A673 (cell line): ENCODE data around the gene DUXA. TPM values are rescaled to one million over a fixed set of nuclear protein-coding genes. Genes with fewer than 3 reads are reported as not detected.

Experiments used
- BruUV-seq: library from RNA; stranded (reverse); fragments of 400-500 nt; replicated peaks from 2 replicates; lab custom pipeline; 2021; lab: Mats Ljungman, UMichigan
- CTCF ChIA-PET: fragments of 300-600 bp; sonication (Branson Sonifier 250); formaldehyde crosslinking; loops from one replicate; lab custom pipeline; 2022; ENCODE audit warnings: antibody characterized with exemption; lab: Charles Lee
- POLR2A ChIA-PET: fragments of 300-600 bp; sonication (Branson Sonifier 250); formaldehyde crosslinking; loops from one replicate; lab custom pipeline; 2022; ENCODE audit warnings: antibody characterized with exemption; ENCODE audit not compliant: low non-redundant PET; lab: Charles Lee
- DNase-seq: peaks from one replicate; pipeline ENCODE4 v3.0.0-alpha.2; 2015; ENCODE audit warnings: low spot score
- H3K27ac ChIP-seq: fragments of 200-600 bp; sonication (generic); 2 replicates; pipeline ENCODE4 v1.5.1; 2016; ENCODE audit warnings: mixed run types, low read depth, mild to moderate bottlenecking, mixed read lengths, antibody characterized with exemption, low read length; ENCODE audit not compliant: poor library complexity, severe bottlenecking
- H3K27me3 ChIP-seq: fragments of 200-600 bp; sonication (generic); replicated peaks from 2 replicates; pipeline ENCODE4 v1.6.1; 2017; ENCODE audit warnings: mixed run types, low read depth, mild to moderate bottlenecking, mixed read lengths, antibody characterized with exemption, low read length; ENCODE audit not compliant: insufficient read depth, poor library complexity
- H3K36me3 ChIP-seq: fragments of 200-600 bp; sonication (generic); 2 replicates; pipeline ENCODE4 v1.6.1; 2016; ENCODE audit warnings: mixed run types, mild to moderate bottlenecking, mixed read lengths, antibody characterized with exemption, low read length; ENCODE audit not compliant: insufficient read depth, poor library complexity, severe bottlenecking
- H3K4me1 ChIP-seq: fragments of 200-600 bp; sonication (generic); 2 replicates; pipeline ENCODE4 v1.6.1; 2017; ENCODE audit warnings: mixed run types, mild to moderate bottlenecking, mixed read lengths, antibody characterized with exemption, low read length; ENCODE audit not compliant: insufficient read depth, poor library complexity, severe bottlenecking
- H3K4me3 ChIP-seq: fragments of 200-600 bp; sonication (generic); 2 replicates; pipeline ENCODE4 v1.5.1; 2016; ENCODE audit warnings: low read depth, mixed run types, mild to moderate bottlenecking, mixed read lengths, low read length; ENCODE audit not compliant: poor library complexity, severe bottlenecking
- H3K9me3 ChIP-seq: fragments of 200-600 bp; sonication (generic); 2 replicates; pipeline ENCODE4 v1.6.1; 2016; ENCODE audit warnings: mixed run types, low read depth, mild to moderate bottlenecking, mixed read lengths, antibody characterized with exemption, low read length; ENCODE audit not compliant: poor library complexity, severe bottlenecking
- CTCF ChIP-seq: fragments of 300-800, 200-600 bp; sonication (generic); conservative IDR thresholded peaks from 2 replicates; pipeline ENCODE4 v1.5.1; 2017; ENCODE audit warnings: low read depth, mild to moderate bottlenecking, antibody characterized with exemption, low read length, moderate library complexity, mixed read lengths
- EZH2 ChIP-seq: fragments of 200-600 bp; sonication (generic); IDR thresholded peaks from 2 replicates; pipeline ENCODE4 v1.6.1; 2017; ENCODE audit warnings: borderline replicate concordance, low read depth, mild to moderate bottlenecking, mixed read lengths, antibody characterized with exemption, low read length; ENCODE audit not compliant: poor library complexity, severe bottlenecking
- intact Hi-C: fragments of 100-400 bp; cut with micrococcal nuclease; formaldehyde crosslinking; loops from one replicate; pipeline ENCODE4 v1.10.0; 2022; ENCODE audit not compliant: unreplicated experiment
- total RNA-seq: library from RNA; stranded (reverse); gene quantifications from 2 replicates; pipeline ENCODE4 v1.2.3, GENCODE V29; 2021

DUXA gene
- total RNA-seq, 1 experiment from 2014 or later = not detected

GRCh38 chr19:57106722-57107235 is 60.5 kb downstream of the DUXA start:
- DNase-seq = no peak
- ChIA-PET CTCF (no interaction called here), POLR2A (interaction anchor here (0.5 kb wide), 1 partner anchor 168 kb away, joined by 11 read pairs; no protein-coding TSS in a partner anchor)
- TF ChIP-seq EZH2 (no peak), CTCF (no peak)
- BruUV-seq = no TSS peak
- peaks cover 27% of the 10 kb centered on the region for H3K9me3 ChIP-seq
- H3K36me3 ChIP-seq = no peaks in the 10 kb centered on the region
- H3K4me3 ChIP-seq = no peak overlapping the region
- H3K27ac ChIP-seq = no peak overlapping the region
- intact Hi-C loops = no loop called here
- peaks cover 9% of the 10 kb centered on the region for H3K27me3 ChIP-seq
- H3K4me1 ChIP-seq = no peaks in the 10 kb centered on the region

- Histone ChIP-seq H3K9me3 (peaks cover 20% of the 10 kb centered on the region), H3K4me1 (no peaks in the 10 kb centered on the region), H3K27me3 (peaks cover 9% of the 10 kb centered on the region), H3K27ac (no peak overlapping the region), H3K36me3 (no peaks in the 10 kb centered on the region), H3K4me3 (no peak overlapping the region)
- no peak for DNase-seq
- no TSS peak for BruUV-seq
- intact Hi-C loops = loop anchor here (2.0 kb wide), 1 partner anchor 1049 kb away; no protein-coding TSS in a partner anchor
- POLR2A ChIA-PET = interaction anchor here (0.5 kb wide), 1 partner anchor 168 kb away, joined by 11 read pairs; no protein-coding TSS in a partner anchor
- TF ChIP-seq CTCF (no peak), EZH2 (no peak)
- CTCF ChIA-PET = no interaction called here
Measured at GRCh38 chr19:57105976-57106721, 61.1 kb downstream of the DUXA start.

Other genes with a start within 250 kb of the DUXA start
- gene USP29, start 47.5 kb downstream of the DUXA start, total RNA-seq = not detected in 2 replicates
- gene ZIM3, start 22.3 kb downstream of the DUXA start, total RNA-seq = not detected in 2 replicates
- 25.1 and 25.8 TPM in 2 replicates for gene ZNF264, start 24.0 kb upstream of the DUXA start, total RNA-seq
- gene AURKC, start 63.5 kb upstream of the DUXA start, total RNA-seq = 1.2 and 1.5 TPM in 2 replicates
- gene ZNF805, start 73.1 kb upstream of the DUXA start, total RNA-seq = 11.7 and 14.7 TPM in 2 replicates
- gene ZNF460, start 113.0 kb upstream of the DUXA start, total RNA-seq = 53.3 and 58.4 TPM in 2 replicates
- 10.1 and 10.6 TPM in 2 replicates for gene ZNF543, start 153.0 kb upstream of the DUXA start, total RNA-seq
- gene ZNF304, start 183.8 kb upstream of the DUXA start, total RNA-seq = 10.2 and 11.0 TPM in 2 replicates
- gene TRAPPC2B, start 196.1 kb upstream of the DUXA start, total RNA-seq = 16.8 and 18.7 TPM in 2 replicates
- gene ZNF547, start 196.1 kb upstream of the DUXA start, total RNA-seq = 5.0 and 6.1 TPM in 2 replicates
- 16.9 TPM in 2 replicates for gene ZNF548, start 222.4 kb upstream of the DUXA start, total RNA-seq
- gene ZNF17, start 243.7 kb upstream of the DUXA start, total RNA-seq = 13.1 and 19.2 TPM in 2 replicates